GM10266 (cell line): Measurements from ENCODE around the gene CAMSAP3.

ENCODE experiments used
- DNase-seq: peaks from one replicate; pipeline ENCODE4 v3.0.0; 2012; ENCODE audit errors: extremely low spot score
- TF ChIP-seq, protein P1 (sequence below): IDR thresholded peaks from 2 replicates; pipeline ENCODE4 v1.5.1; 2012; ENCODE audit warnings: mild to moderate bottlenecking, low read depth; ENCODE audit not compliant: control insufficient read depth, insufficient read depth; ENCODE audit errors: missing control alignments

CAMSAP3 gene

DNA sequence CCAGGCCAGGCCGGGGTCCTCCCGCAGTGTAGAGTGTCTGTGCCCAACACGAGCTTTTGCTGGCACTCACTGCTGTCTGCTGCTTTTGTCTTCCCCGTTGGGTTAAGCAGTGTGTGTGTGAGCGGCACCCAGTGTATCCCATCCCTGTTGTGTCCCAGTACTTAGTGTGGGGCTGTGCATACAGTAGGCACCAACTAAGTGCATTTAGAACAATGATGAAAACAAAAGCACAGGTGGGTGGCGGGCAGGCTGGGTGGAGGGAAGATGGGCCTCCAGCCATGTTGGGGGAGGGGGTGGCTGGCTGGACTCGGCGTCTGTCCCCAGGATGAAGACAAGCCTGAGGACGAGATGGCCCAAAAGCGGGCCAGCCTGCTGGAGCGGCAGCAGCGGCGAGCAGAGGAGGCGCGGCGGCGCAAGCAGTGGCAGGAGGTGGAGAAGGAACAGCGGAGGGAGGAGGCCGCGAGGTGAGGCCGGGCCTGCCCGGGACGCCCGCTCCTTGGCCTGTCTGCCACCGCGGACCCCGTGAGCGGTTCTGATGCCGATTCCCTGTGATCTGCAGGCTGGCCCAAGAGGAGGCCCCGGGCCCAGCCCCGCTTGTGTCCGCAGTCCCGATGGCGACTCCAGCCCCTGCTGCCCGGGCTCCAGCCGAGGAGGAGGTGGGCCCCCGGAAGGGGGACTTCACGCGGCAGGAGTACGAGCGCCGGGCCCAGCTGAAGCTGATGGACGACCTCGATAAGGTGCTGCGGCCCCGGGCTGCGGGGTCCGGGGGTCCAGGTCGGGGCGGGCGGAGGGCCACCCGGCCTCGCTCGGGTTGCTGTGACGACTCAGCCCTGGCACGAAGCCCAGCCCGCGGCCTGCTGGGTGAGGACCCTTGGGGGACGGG lies 19.4 kb downstream of the CAMSAP3 start:
- DNase-seq = no peak

DNA sequence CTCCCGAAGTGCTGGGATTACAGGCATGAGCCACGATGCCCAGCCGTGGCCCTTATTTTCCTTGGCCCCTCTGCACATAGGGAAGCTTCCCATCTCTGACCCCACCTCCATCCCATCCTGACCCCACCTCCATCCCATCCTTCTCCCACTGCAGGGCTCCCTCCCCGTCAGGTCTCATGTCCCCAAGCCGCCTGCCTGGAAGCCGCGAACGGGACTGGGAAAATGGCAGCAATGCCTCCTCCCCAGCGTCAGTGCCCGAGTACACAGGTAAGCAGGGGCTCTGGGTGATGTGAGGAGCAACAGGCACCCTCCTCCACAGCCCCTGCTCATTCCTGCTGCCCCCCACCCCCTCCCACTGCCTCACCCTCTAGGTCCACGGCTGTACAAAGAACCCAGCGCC lies 21.5 kb downstream of the CAMSAP3 start:
- DNase-seq = no peak
- TF ChIP-seq, protein P1, sequence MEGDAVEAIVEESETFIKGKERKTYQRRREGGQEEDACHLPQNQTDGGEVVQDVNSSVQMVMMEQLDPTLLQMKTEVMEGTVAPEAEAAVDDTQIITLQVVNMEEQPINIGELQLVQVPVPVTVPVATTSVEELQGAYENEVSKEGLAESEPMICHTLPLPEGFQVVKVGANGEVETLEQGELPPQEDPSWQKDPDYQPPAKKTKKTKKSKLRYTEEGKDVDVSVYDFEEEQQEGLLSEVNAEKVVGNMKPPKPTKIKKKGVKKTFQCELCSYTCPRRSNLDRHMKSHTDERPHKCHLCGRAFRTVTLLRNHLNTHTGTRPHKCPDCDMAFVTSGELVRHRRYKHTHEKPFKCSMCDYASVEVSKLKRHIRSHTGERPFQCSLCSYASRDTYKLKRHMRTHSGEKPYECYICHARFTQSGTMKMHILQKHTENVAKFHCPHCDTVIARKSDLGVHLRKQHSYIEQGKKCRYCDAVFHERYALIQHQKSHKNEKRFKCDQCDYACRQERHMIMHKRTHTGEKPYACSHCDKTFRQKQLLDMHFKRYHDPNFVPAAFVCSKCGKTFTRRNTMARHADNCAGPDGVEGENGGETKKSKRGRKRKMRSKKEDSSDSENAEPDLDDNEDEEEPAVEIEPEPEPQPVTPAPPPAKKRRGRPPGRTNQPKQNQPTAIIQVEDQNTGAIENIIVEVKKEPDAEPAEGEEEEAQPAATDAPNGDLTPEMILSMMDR = no peak

More for the DNA sequence above, 19.4 kb downstream of the CAMSAP3 start:
- TF ChIP-seq, protein P1 = no peak

DNA sequence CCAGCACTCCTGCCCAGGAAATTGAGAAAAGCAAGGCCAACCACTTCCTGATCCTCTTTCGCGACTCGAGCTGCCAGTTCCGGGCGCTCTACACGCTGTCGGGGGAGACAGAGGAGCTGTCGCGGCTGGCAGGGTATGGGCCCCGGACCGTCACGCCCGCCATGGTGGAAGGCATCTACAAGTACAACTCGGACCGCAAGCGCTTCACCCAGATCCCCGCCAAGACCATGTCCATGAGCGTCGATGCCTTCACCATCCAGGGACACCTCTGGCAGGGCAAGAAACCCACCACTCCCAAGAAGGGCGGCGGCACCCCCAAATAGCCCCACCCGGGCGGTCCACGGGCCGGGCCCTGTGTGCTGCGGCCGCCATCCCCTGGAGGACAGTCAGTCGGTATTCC lies 22.1 kb downstream of the CAMSAP3 start:
- DNase-seq = no peak
- TF ChIP-seq, protein P1 = no peak

DNA sequence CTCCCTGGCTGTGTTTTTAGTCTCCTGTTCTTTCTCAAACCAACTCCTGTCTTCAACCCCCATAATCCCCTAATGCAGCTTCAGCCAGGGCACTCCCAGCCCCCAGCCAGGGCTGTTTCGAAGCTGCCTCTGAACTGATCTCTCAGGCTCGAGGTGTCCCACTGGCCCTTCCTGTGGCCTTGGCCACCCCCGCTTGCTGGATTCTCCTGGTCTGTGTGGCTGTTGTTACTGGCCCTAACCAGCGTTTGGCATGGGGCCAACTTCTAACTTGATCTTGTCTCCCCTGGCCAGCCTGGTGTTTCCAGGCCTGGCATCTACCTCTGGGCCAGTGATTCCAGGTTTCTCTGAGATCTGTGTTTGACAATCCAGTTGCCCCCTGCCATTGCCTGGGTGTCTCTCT lies 22.7 kb downstream of the CAMSAP3 start:
- DNase-seq = no peak

DNA sequence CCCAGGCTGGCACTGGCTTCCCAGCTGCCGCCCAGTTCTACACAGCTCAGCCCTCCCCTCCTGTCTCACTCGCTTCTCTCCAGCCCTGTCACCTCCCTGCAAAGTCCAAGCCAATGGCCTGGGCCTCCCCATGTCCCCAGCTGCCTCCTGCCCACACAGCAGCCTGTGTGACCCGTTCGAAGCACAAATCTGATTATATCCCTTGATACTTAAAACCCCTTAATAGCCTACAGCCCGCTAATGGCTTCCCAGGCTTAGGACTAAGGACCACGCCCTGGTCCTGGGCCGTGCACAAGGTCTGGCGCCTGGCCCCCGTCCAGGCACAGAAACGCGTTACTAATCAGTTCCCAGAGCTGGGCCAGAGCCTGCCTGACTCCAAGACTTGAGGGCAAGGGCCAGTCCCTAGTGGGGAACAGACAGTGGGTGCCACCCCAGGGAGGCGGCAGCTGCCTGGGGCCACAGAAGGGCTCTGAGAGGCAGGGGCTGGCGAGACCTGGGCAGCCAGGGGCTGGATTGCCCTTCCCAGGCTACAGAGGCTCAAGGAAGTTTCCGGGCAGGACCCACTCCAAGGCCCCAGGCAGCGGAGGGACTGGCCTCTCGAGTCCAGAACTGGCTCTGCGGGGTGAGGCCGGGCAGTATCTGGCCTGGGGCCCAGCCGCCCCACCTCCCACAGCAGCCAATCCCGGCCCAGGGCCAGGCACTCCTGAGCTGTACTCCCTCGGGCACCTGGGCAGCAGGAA lies 23.3 kb downstream of the CAMSAP3 start:
- TF ChIP-seq, protein P1 = no peak
- no peak for DNase-seq

More for the DNA sequence above, 22.7 kb downstream of the CAMSAP3 start:
- TF ChIP-seq, protein P1 = no peak

DNA sequence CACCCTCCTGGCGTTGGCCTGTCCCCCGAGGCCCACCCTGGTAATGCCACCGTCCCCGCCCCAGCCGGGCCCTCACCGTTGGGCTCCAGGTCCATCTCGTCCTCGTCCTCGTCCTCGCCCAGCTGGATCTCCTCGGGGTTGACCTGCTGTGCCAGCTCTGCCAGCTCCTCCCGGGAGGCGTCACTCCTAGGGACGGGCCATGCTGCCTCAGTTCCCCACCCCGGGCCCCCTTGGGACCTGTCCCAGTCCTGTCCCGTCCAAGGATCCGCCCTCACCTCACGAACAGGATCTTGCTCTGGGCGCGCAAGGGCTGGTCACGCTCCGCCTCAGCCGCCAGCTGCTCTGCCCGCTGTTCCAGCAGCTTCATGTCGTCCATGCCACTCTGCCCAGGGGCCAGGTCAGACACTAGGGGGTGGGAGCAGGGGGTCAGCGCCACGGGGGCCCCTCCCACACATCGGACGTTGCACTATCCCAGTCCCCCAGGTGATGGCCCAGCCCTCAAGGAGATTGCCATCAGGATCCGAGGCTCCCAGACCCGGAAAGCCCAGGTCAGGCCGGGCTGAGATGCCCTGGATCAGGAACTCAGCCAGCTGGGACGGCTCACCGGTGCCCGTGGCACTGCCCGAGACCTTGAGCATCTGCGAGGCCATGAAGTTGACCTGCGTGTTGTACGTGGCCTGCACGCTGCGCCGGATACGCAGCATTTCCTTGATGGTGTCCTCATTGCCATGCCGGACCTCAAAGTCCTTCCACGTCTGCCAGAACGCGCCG lies 24.2 kb downstream of the CAMSAP3 start:
- DNase-seq = no peak
- TF ChIP-seq, protein P1 = no peak
